Colon (tissue), 2 donors: ENCODE results near the gene ZAR1.

Experiments used
- FAIRE-seq: peaks from 2 replicates; lab custom pipeline; 2012; peaks lifted over from hg19 to GRCh38; lab: Jason Lieb, UNC
- donor health status: control.
- donor health status: control.

The ZAR1 gene

DNA sequence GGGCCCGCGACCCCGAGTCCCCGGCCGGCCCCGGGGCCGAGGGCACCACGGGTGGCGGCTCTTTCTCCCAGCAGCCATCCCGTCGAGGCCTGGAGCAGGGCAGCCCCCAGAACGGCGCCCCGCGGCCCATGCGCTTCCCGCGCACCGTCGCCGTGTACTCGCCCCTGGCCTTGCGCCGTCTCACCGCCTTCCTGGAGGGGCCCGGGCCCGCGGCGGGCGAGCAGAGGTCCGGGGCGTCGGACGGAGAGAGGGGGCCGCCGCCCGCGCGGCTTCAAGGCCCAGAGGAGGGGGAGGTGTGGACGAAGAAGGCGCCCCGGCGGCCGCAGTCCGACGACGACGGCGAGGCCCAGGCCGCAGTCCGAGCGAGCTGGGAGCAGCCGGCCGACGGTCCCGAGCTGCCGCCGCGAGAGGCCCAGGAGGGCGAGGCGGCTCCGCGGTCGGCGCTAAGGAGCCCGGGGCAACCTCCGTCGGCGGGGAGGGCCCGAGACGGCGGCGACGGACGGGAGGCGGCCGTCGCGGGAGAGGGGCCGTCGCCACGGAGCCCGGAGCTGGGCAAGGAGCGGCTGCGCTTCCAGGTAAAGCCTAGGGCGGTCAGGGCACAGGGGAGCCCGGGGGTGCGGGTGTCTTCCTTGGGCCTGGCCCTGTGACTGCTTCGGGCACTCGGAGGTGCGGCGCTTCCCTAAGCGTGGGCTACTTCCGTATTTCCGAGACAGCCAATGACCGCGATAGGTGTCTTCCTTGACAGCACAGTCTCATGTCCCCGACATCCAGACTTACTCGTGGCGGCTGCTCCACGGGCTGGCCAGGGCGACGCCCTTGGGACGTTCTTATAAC is 845 bp downstream of the ZAR1 start:
- no peak for FAIRE-seq

DNA sequence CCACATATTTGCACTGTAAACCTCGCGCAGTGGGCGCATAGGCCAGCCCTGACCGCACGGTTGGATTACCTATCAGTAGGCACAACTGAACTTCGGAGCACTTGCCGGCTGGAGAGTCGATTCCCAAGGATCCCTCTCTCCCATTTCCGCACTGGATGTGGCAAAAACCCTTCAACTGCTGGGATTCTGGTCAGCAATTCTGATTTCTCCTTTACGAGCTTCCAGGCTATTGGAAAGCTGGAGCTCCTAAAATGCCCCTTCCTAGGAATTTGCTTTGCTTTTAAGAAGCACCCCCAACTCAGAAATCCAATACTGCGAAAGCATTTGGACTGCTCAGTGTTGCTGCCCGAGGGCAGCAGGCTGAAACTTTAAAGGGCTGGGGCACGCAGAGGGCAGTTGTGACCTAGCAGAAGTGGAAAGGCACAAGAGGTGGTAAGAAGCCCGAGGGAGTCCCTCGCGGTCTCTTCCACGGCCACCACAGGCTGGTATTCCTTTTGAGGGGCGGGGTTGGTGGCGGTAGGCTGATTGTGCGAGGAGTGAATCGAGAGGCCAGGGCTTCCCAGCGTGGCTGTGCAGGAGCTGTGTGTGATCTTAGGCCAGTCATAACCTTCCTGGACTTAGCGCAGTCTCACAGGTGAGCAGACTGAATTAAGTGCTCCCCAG is 1.6 kb downstream of the ZAR1 start:
- no peak for FAIRE-seq

DNA sequence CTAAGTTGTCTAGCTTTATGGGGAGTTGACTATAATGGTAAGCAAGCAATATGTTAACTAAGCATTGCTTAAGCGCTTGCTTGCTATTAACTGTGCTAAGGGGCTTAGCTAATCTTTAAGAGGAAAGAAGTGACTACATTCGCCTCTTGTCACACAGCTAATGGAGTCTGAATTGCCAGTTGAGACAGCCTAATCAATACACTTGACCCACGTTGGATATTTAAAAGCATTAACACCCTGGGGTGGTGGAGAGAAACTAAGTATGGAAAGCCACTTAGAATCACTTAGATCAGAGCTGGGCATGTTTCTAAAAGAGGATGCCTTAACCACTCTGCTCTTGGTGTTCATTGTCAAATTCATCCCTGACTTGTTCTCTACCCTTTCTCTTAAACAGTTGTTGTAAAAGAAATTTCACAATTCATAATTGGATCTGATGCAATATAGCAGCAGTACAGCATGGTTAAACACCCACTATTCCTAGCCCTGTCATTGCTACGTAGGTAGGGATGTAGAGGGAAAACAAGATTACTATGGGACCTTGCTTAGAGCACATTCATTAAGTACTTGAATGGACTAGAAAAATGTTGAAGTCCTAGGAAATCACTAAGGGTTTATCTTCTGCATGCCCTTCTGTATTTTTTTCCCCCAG is 3.5 kb downstream of the ZAR1 start:
- FAIRE-seq = no peak

GRCh38 chr4:48495941-48496340 is 5.9 kb downstream of the ZAR1 start:
- no peak for FAIRE-seq

- FAIRE-seq = no peak
These were observed 8.8 kb downstream of the ZAR1 start for GRCh38 chr4:48498895-48499294.

DNA sequence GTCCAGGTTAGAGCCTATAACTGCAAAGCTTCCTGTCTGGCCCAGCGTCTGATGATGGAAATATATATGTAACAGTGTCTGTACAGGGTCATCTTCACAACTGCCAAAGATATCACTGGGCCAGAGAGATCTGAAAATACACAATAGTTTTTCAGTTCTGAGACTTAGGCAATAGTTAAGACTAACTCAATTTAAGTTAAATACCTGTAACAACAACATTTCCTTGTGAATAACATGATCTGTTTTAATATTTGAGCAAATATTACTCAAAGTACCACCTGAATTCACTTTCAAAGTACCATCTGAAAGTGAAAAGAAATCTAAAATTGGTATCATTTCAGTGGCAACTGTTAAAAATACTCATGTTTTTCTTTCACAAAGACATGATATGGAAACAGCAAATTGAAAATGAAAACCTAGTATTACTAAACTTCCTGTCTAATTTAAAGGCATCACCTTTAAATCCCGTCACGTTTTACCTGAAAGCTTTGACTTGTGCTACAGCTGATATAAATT is 9.6 kb downstream of the ZAR1 start:
- peak; percentile 28 for FAIRE-seq

DNA sequence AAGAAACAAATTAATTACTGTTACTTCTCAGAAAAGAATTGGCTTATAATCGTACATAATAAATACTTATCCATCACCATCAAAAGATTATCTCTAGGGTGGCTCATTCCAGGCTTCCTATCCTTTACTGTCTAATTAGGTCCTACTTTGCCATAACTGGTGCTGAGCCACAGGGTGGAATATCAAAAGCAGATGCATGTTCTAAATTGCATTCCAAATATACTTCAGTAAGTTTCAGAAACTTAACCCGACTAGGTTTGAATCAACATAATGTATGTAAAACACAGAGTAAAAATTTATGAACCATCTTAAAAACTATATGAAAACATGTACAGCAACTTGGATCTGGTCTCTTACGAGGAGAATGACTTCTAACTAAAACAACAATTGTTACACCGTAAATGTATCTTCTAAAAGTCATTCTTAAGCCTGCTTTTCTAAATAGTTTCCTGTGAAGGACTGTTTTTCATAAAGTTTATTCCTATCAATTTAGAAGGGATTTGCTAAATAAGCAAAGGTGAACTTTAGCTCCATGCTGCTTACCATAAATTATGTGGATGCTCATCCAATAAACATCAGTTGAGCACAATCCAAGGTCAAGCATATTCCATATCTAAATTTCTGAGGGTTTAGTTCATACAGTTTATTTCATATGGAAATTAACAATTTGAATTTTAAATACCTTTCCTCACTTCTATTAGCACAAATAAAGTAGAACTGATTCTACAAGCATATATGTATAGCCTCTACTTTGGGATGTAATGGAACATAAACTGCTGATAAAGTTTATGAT is 13.4 kb downstream of the ZAR1 start:
- no peak for FAIRE-seq

GRCh38 chr4:48504026-48504330 is 13.9 kb downstream of the ZAR1 start:
- no peak for FAIRE-seq

DNA sequence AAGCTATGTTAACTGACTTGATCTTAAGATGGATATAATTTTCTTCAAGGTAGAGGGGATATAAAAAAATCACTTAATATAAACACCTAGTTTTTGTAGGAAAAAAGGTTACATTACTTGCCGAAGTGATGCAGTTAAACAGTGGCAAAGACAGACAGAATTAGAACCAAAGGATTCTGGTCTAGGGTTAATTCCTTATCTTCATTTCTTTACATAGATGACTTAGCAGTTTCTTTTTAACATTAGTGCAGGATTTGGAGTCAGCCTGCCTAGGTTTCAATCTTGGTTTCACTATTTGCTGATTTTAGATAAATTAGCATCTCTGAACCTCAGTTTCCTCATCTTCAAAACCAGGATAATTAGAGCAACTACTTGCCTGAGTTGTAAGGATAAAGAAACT is 14.3 kb downstream of the ZAR1 start:
- no peak for FAIRE-seq

GRCh38 chr4:48506716-48507115 is 16.7 kb downstream of the ZAR1 start:
- no peak for FAIRE-seq

DNA sequence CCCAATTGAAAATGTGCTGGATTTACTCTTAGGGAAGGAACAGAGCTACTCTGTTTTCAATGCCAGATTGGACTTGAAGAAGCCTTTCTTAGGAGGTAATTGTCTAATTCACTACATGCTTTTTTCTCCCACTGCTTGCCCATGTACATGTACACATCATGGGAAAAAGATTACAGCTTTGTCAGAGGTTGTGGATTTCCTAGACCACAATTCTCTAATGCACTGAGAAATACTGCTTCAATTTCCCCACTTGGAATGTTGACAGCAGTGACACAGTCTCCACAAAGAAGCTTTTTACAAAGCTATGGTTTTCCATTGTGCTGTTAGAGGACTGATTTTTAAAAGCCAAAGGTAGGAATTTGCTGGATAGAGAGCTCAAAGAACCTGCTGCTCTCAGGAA is 19.5 kb downstream of the ZAR1 start:
- no peak for FAIRE-seq

DNA sequence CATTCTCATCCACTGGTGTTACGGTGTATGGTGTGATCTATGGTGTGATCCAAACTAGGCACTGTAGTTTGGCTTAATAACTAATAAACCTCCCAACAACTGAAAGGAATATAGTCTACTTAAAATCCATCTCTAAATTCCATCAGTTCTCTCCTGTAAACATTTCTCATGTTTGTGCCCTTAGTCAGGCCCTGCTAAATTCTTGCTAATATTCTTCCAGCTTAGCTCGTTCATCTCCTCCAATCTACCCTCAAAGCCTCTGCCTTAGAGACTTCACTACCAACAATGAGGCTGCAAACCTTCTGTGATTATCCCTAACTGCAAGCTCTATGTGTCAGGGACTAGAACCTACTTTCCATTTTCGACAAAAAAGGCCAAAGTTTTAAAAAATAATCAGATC is 28.1 kb downstream of the ZAR1 start:
- FAIRE-seq = no peak

- FAIRE-seq = no peak
These were observed 36.4 kb downstream of the ZAR1 start for GRCh38 chr4:48526406-48526805.

DNA sequence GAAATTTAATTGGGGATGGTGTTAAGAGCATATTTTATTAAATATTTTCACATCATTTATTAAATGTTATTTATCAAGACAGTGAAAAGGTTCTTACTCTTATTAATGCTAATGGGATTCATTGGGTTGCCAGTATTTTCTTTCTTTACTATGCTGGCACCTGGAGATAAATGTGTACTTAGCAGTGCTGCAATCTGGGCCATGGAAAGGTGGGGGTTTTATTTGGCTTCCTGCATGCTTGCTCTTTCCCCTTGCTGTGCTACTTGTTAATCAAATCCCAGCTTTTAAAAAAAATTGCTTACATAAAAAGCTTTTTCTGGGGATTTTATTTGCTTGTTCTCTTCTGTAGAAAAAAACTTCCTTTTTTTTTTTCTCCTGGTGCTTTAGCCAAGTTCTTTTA is 48.3 kb downstream of the ZAR1 start:
- FAIRE-seq = no peak

DNA sequence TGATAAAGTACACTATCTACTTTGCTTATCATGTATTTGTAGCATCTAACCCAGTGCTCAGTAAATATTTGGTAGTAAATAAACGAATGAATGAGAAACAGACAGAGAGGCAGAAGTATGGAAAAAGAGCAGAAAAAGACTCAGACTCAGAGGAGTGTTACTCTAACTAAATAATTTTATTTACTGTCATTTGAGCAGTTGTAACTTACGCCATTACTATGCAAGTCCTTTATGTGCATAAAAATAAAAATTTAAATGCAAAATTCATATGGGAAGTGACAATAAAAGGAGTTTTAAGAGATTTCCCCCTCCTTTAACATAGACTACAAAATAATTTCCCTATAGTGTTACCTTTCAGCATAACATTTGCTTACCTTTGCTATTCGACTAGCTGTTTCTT is 49.5 kb downstream of the ZAR1 start:
- FAIRE-seq = no peak

GRCh38 chr4:48542888-48543287 is 52.8 kb downstream of the ZAR1 start:
- no peak for FAIRE-seq

- FAIRE-seq = no peak
These were observed 53.7 kb downstream of the ZAR1 start for GRCh38 chr4:48543796-48544195.
